ENCODE measurements around the gene ZDHHC11B.
"Not testable (repeated sequence)": the region's sequence is repeated elsewhere in the genome, so short reads cannot be mapped to it uniquely, and the experiment has no call there.

GRCh38 chr5:745272-746142 lies 39.0 kb downstream of the ZDHHC11B start:
- TF ChIP-seq, protein P1, sequence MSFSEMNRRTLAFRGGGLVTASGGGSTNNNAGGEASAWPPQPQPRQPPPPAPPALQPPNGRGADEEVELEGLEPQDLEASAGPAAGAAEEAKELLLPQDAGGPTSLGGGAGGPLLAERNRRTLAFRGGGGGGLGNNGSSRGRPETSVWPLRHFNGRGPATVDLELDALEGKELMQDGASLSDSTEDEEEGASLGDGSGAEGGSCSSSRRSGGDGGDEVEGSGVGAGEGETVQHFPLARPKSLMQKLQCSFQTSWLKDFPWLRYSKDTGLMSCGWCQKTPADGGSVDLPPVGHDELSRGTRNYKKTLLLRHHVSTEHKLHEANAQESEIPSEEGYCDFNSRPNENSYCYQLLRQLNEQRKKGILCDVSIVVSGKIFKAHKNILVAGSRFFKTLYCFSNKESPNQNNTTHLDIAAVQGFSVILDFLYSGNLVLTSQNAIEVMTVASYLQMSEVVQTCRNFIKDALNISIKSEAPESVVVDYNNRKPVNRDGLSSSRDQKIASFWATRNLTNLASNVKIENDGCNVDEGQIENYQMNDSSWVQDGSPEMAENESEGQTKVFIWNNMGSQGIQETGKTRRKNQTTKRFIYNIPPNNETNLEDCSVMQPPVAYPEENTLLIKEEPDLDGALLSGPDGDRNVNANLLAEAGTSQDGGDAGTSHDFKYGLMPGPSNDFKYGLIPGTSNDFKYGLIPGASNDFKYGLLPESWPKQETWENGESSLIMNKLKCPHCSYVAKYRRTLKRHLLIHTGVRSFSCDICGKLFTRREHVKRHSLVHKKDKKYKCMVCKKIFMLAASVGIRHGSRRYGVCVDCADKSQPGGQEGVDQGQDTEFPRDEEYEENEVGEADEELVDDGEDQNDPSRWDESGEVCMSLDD (CRISPR knock-in tag; IDR thresholded peaks at IDR 0.05; ENCODE audit: borderline replicate concordance): not testable (repeated sequence)
- TF ChIP-seq, protein P2, sequence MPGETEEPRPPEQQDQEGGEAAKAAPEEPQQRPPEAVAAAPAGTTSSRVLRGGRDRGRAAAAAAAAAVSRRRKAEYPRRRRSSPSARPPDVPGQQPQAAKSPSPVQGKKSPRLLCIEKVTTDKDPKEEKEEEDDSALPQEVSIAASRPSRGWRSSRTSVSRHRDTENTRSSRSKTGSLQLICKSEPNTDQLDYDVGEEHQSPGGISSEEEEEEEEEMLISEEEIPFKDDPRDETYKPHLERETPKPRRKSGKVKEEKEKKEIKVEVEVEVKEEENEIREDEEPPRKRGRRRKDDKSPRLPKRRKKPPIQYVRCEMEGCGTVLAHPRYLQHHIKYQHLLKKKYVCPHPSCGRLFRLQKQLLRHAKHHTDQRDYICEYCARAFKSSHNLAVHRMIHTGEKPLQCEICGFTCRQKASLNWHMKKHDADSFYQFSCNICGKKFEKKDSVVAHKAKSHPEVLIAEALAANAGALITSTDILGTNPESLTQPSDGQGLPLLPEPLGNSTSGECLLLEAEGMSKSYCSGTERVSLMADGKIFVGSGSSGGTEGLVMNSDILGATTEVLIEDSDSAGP (CRISPR knock-in tag; IDR thresholded peaks at IDR 0.05; ENCODE audit: borderline replicate concordance): not testable (repeated sequence)
- not testable (repeated sequence) for TF ChIP-seq ZBTB40 (IDR thresholded peaks at IDR 0.05); ZBTB40 (CRISPR knock-in tag; IDR thresholded peaks at IDR 0.05); ZNF562 (CRISPR knock-in tag; IDR thresholded peaks at IDR 0.05; ENCODE audit: borderline replicate concordance); TGIF2 (CRISPR knock-in tag; IDR thresholded peaks at IDR 0.05); CTCF (CRISPR knock-in tag; IDR thresholded peaks at IDR 0.05); PHF8 (CRISPR knock-in tag; IDR thresholded peaks at IDR 0.05); TCF7L2 (IDR thresholded peaks at IDR 0.05; ENCODE audit: low read depth, low read length); SMAD3 (CRISPR knock-in tag; IDR thresholded peaks at IDR 0.05); CEBPZ (IDR thresholded peaks at IDR 0.05; ENCODE audit: low read length); ZFY (CRISPR knock-in tag; IDR thresholded peaks at IDR 0.05)
